ENCODE results near the gene CAPS.

Gene CAPS

DNA sequence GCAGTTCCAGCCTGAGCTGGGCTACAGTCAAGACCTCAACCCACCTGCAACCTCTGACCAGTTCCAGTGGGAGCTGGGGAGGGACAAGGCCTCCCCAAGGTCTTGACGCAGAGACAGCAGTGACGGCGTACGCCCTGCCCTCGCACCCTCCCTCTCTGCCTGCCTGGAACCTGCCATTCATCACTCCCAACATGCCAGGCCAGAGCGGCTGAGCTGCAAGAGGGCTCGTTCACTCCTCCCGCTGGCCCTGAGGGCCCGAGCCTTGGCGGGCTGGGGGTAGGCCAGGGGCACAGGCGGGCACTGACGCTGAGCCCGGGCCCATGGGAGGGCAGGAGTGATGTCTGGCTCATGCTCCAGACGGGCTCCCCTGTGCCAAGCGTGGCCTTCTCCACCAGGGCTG, 18.6 kb upstream of the CAPS start:
- H3K4me3 ChIP-seq (ENCODE audit: low read depth, low read length): no peak overlapping the region
- TF ChIP-seq POLR2A (IDR thresholded peaks at IDR 0.05; ENCODE audit: extremely low read depth, insufficient read length) (no peak), MYC (IDR thresholded peaks at IDR 0.05; ENCODE audit: low read depth, low read length) (no peak)
- TF ChIP-seq, protein P1, sequence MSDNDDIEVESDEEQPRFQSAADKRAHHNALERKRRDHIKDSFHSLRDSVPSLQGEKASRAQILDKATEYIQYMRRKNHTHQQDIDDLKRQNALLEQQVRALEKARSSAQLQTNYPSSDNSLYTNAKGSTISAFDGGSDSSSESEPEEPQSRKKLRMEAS (IDR thresholded peaks at IDR 0.05; ENCODE audit: low read depth, low read length): no peak
- TF ChIP-seq, protein P2, sequence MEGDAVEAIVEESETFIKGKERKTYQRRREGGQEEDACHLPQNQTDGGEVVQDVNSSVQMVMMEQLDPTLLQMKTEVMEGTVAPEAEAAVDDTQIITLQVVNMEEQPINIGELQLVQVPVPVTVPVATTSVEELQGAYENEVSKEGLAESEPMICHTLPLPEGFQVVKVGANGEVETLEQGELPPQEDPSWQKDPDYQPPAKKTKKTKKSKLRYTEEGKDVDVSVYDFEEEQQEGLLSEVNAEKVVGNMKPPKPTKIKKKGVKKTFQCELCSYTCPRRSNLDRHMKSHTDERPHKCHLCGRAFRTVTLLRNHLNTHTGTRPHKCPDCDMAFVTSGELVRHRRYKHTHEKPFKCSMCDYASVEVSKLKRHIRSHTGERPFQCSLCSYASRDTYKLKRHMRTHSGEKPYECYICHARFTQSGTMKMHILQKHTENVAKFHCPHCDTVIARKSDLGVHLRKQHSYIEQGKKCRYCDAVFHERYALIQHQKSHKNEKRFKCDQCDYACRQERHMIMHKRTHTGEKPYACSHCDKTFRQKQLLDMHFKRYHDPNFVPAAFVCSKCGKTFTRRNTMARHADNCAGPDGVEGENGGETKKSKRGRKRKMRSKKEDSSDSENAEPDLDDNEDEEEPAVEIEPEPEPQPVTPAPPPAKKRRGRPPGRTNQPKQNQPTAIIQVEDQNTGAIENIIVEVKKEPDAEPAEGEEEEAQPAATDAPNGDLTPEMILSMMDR (IDR thresholded peaks at IDR 0.05; ENCODE audit: low read depth, low read length): no peak
- no peak for DNase-seq (ENCODE audit: low read depth)

DNA sequence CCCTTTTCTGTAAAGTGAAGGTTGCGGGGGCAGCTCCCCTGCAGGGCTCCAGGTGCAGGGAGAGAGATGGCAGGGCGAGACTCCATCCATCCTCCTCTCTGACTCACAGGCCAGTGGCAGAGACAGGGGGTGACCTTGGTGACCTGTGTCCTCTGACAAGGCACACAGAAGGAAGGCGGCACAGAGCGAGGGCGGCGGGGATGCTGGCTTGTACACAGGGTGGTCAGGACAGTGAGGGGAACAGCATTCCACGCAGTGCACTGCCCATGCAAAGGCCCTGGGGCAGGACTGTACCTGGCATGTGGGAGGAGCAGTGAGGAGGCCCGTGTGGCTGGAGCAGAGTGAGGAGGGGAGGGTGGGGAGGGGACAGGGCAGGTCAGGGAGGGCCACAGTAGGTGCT, 18.2 kb upstream of the CAPS start:
- no peak for DNase-seq (ENCODE audit: low read depth)
- TF ChIP-seq, protein P1 (IDR thresholded peaks at IDR 0.05; ENCODE audit: low read depth, low read length): no peak
- TF ChIP-seq, protein P2 (IDR thresholded peaks at IDR 0.05; ENCODE audit: low read depth, low read length): no peak
- TF ChIP-seq POLR2A (IDR thresholded peaks at IDR 0.05; ENCODE audit: extremely low read depth, insufficient read length) (no peak), MYC (IDR thresholded peaks at IDR 0.05; ENCODE audit: low read depth, low read length) (no peak)
- H3K4me3 ChIP-seq (ENCODE audit: low read depth, low read length): no peak overlapping the region

DNA sequence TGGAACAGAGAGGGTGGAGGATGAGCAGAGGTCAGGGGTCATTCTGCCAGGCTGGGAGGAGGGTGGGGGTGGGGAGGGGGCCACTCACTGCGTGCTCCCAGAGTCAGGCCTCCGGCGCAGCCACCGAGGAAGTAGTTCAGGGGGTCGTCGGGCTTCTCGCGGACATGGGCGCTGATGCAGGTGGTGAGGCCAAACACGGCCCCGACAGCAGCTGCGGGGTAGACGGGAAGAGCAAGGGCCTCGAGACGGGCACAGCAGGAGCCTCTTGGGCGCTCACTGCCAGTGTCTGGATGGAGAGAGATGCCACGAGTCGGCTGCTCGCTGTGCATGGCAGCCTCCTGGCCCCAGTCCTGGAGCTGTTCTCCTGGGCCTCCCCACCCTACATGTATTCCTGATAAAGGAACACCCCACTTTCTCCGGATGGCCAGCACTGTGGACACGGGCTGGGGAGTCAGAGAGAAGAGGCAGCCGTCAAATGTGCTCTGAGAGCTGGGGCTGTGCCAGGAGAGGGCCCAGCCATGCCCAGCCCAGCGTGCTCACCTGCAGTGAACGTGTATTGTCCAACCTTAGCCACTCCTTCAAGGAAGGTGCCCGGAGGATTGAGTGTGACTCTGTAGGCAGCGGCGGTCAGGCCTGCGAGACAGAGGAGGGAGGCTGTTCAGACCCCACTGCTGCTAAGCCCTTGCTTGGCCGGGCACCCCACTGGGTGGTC, 17.5 kb upstream of the CAPS start:
- TF ChIP-seq POLR2A (IDR thresholded peaks at IDR 0.05; ENCODE audit: extremely low read depth, insufficient read length): no peak
- TF ChIP-seq, protein P2 (IDR thresholded peaks at IDR 0.05; ENCODE audit: low read depth, low read length): no peak
- TF ChIP-seq, protein P1 (IDR thresholded peaks at IDR 0.05; ENCODE audit: low read depth, low read length): no peak
- no peak for TF ChIP-seq MYC (IDR thresholded peaks at IDR 0.05; ENCODE audit: low read depth, low read length)
- no peak overlapping the region for H3K4me3 ChIP-seq (ENCODE audit: low read depth, low read length)
- DNase-seq (ENCODE audit: low read depth): no peak

DNA sequence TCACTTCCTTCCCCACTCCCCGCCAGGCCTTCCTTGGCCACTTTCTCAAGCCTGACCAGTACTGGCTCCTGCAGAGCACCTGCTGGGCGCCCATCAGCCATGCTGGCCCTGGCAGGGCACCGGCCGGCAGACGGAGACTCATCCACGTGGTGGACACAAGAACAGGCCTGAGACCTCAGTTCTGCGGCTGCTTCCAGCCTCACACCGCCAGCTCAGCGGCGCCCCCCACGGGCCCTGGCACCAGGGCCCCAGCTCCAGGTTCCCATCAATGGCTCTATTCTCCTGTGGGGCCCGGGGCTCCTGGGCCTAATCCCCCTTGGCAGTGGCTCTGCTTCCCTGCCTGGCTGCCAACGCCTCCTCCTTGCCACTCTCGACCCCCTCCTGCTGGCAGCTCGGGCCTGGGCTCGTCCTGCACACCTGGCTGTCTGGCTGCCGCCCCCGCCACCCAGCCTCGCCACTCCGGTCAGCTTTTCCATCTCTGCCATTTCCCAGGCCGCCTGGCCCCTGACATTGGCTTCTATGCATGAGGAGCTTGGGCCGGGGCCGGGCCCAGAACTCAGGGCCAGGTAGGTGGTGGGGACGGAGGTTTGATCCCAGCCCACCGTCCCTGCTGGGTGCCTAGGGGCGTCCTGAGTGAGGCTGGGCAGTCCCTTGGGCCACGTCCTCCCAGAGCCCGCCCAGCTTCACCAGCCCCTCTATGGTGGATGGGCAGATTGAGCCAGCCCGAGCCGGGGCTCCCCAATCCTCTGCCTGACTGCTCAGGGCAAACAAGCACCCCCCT, 16.7 kb upstream of the CAPS start:
- no peak for DNase-seq (ENCODE audit: low read depth)
- no peak overlapping the region for H3K4me3 ChIP-seq (ENCODE audit: low read depth, low read length)
- TF ChIP-seq, protein P1 (IDR thresholded peaks at IDR 0.05; ENCODE audit: low read depth, low read length): no peak
- TF ChIP-seq MYC (IDR thresholded peaks at IDR 0.05; ENCODE audit: low read depth, low read length) (no peak), POLR2A (IDR thresholded peaks at IDR 0.05; ENCODE audit: extremely low read depth, insufficient read length) (no peak)
- TF ChIP-seq, protein P2 (IDR thresholded peaks at IDR 0.05; ENCODE audit: low read depth, low read length): no peak

DNA sequence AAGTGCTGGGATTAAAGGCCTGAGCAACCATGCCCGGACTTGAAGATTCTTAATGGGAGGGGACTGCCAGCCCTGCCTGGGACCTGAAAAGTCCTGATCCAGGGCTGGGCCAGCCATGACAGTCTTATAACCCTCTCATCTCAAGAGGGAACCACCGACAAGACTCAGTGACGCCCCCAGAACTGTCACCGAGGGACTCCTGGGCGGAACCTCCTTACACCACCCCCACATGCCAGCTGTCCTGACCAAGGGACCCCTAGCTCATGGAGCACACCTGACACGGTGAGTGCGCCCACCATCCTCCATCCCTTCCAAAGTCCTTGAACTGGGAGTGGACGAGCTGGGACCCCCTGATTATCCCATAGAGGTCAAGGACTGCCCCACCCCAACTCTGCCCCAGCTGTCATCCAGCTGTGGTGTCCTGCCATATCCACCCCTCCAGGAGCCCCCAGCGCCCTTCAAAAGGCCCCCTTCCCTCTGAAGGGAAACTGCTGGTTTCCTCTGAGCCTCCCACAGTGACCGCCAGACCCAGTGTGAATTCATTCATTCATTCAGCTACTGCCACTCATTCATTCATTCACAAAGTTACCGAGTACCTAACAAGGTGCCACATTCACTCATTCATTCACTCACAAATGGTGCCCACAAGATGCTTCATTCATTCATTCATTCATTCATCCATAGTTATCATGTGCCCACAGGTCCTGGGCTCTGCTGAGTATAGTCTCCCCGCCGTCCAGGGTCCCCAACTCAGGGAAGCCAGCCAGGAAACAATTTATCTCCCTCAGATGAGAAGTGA, 14.1 kb upstream of the CAPS start:
- H3K4me3 ChIP-seq (ENCODE audit: low read depth, low read length): no peak overlapping the region
- TF ChIP-seq, protein P2 (IDR thresholded peaks at IDR 0.05; ENCODE audit: low read depth, low read length): no peak
- TF ChIP-seq, protein P1 (IDR thresholded peaks at IDR 0.05; ENCODE audit: low read depth, low read length): no peak
- no peak for TF ChIP-seq MYC (IDR thresholded peaks at IDR 0.05; ENCODE audit: low read depth, low read length)
- no peak for TF ChIP-seq POLR2A (IDR thresholded peaks at IDR 0.05; ENCODE audit: extremely low read depth, insufficient read length)
- no peak for DNase-seq (ENCODE audit: low read depth)
